Endothelial cell of umbilical vein (primary cell): ENCODE measurements around the gene PLA2G2D. TPM values are rescaled to one million over a fixed set of nuclear protein-coding genes. Genes with fewer than 3 reads are reported as not detected.
"Not testable (repeated sequence)": the region's sequence is repeated elsewhere in the genome, so short reads cannot be mapped to it uniquely, and the experiment has no call there.

Experiments
- BruUV-seq: library from RNA; stranded (reverse); fragments of 400-500 nt; replicated peaks from 2 replicates; lab custom pipeline; 2021; lab: Mats Ljungman, UMichigan
- CTCF ChIA-PET: fragments of 300-600, 350-600 bp; sonication (Branson Sonifier 250); formaldehyde crosslinking; loops from one replicate; lab custom pipeline; 2021; ENCODE audit warnings: antibody characterized with exemption, inconsistent platforms; lab: Charles Lee
- POLR2A ChIA-PET: fragments of 300-600, 350-600 bp; sonication (Branson Sonifier 250); formaldehyde crosslinking; loops from one replicate; lab custom pipeline; 2021; ENCODE audit warnings: antibody characterized with exemption, inconsistent platforms; lab: Charles Lee
- DNase-seq: peaks from one replicate; pipeline ENCODE4 v3.0.0-alpha.2; 2011; ENCODE audit warnings: low read depth, low spot score
- FAIRE-seq: peaks from 2 replicates; lab custom pipeline; 2011; peaks lifted over from hg19 to GRCh38; lab: Jason Lieb, UNC
- H2AFZ ChIP-seq: 2 replicates; pipeline ENCODE4 v1.6.0; 2012; ENCODE audit warnings: low read depth, low read length, control low read depth, inconsistent platforms
- H3K27ac ChIP-seq: 2 replicates; pipeline ENCODE4 v1.5.1; 2011; ENCODE audit warnings: low read depth, mild to moderate bottlenecking, control low read depth, low read length, moderate library complexity; ENCODE audit not compliant: insufficient read depth
- H3K27me3 ChIP-seq, 2 experiments: 2 replicates each; pipeline versions ENCODE4 v1.6.0 to v1.6.1; 2011; ENCODE audit warnings: low read length in 2 of 2, mixed read lengths in 1 of 2; ENCODE audit not compliant: control insufficient read depth in 2 of 2, insufficient read depth in 2 of 2
- H3K36me3 ChIP-seq, 2 experiments: 2 replicates in 1 of 2; 3 replicates in 1 of 2; pipeline ENCODE4 v1.5.1; 2011; ENCODE audit warnings: low read length in 2 of 2, mild to moderate bottlenecking in 1 of 2, moderate library complexity in 1 of 2; ENCODE audit not compliant: control insufficient read depth in 2 of 2, insufficient read depth in 2 of 2; ENCODE audit errors: extremely low read depth in 1 of 2
- H3K4me1 ChIP-seq: 3 replicates; pipeline ENCODE4 v1.5.1; 2011; ENCODE audit warnings: mild to moderate bottlenecking, low read length; ENCODE audit not compliant: control insufficient read depth, insufficient read depth; ENCODE audit errors: extremely low read depth
- H3K4me2 ChIP-seq: 2 replicates; pipeline ENCODE4 v1.6.1; 2011; ENCODE audit warnings: low read length, control low read depth, mixed read lengths; ENCODE audit not compliant: insufficient read depth
- H3K4me3 ChIP-seq, 3 experiments: fragments of 200-600 bp in 1 of 3; sonication (generic), shearing (Covaris generic) in 1 of 3; replicated peaks in 1 of 3; 2 replicates each; pipeline ENCODE4 v1.5.1; 2011 to 2016; ENCODE audit warnings: control low read depth in 3 of 3, low read length in 3 of 3, mild to moderate bottlenecking in 2 of 3, inconsistent platforms in 1 of 3, low read depth in 1 of 3, moderate library complexity in 1 of 3; ENCODE audit not compliant: insufficient read depth in 1 of 3
- H3K79me2 ChIP-seq: 2 replicates; pipeline ENCODE4 v1.6.0; 2012; ENCODE audit warnings: low read length, inconsistent platforms; ENCODE audit not compliant: control insufficient read depth, insufficient read depth
- H3K9ac ChIP-seq: replicated peaks from 2 replicates; pipeline ENCODE3; 2011; ENCODE audit warnings: low read length, control low read depth; ENCODE audit not compliant: insufficient read depth; ENCODE audit errors: extremely low read depth
- H3K9me1 ChIP-seq: replicated peaks from 3 replicates; pipeline ENCODE4 v1.6.0; 2011; ENCODE audit warnings: mild to moderate bottlenecking, low read length; ENCODE audit not compliant: control insufficient read depth, insufficient read depth; ENCODE audit errors: extremely low read depth
- H3K9me3 ChIP-seq: replicated peaks from 2 replicates; pipeline ENCODE4 v1.5.1; 2012; ENCODE audit warnings: low read length, inconsistent platforms; ENCODE audit not compliant: control insufficient read depth, insufficient read depth
- H4K20me1 ChIP-seq: replicated peaks from 2 replicates; pipeline ENCODE3; 2011; ENCODE audit warnings: mild to moderate bottlenecking, low read length; ENCODE audit not compliant: control insufficient read depth, insufficient read depth; ENCODE audit errors: extremely low read depth
- EZH2 ChIP-seq: IDR thresholded peaks from 2 replicates; pipeline ENCODE4 v1.6.1; 2012; ENCODE audit warnings: borderline replicate concordance, low read depth, mild to moderate bottlenecking, moderate library complexity, low read length, inconsistent platforms; ENCODE audit not compliant: severe bottlenecking
- FOS ChIP-seq: IDR thresholded peaks from 2 replicates; pipeline ENCODE4 v1.6.1; 2011; ENCODE audit warnings: mild to moderate bottlenecking, low read length, moderate library complexity, borderline replicate concordance; ENCODE audit not compliant: insufficient read depth
- GATA2 ChIP-seq: IDR thresholded peaks from 2 replicates; pipeline ENCODE4 v1.7.0; 2011; ENCODE audit warnings: low read depth, mild to moderate bottlenecking, moderate library complexity, mixed read lengths, low read length; ENCODE audit not compliant: insufficient read length, insufficient read depth
- JUN ChIP-seq: IDR thresholded peaks from 2 replicates; pipeline ENCODE4 v1.6.1; 2011; ENCODE audit warnings: borderline replicate concordance, low read depth; ENCODE audit not compliant: insufficient read length, insufficient read depth
- MYC ChIP-seq: IDR thresholded peaks from one replicate; pipeline ENCODE4 v1.6.1; 2011; ENCODE audit warnings: mild to moderate bottlenecking, low read depth, low read length
- POLR2A ChIP-seq: IDR thresholded peaks from 2 replicates; pipeline ENCODE4 v1.6.1; 2012; ENCODE audit warnings: low read depth, mild to moderate bottlenecking, control low read depth, low read length
- POLR2AphosphoS5 ChIP-seq: IDR thresholded peaks from 2 replicates; pipeline ENCODE4 v1.6.1; 2012; ENCODE audit warnings: low read depth, mild to moderate bottlenecking, control low read depth, low read length, moderate library complexity; ENCODE audit not compliant: insufficient read depth
- dilution Hi-C: fragments of 300-500 bp; cut with MboI; formaldehyde crosslinking; loops from one replicate; pipeline ENCODE4 v1.15.0; 2019; ENCODE audit warnings: low sequenced_read_pairs; ENCODE audit not compliant: extremely low pct_ligation_motif_present
- intact Hi-C: fragments of 100-400 bp; cut with micrococcal nuclease; formaldehyde crosslinking; loops from one replicate; pipeline ENCODE4 v1.10.0; 2022
- polyA plus RNA-seq, 4 experiments: library from polyadenylated mRNA; depleted of rRNA in 3 of 4; stranded (reverse) in 3 of 4; unstranded in 1 of 4; fragments of >200 nt; gene quantifications; 2 replicates each; pipeline versions ENCODE4 v1.2.1 to v1.2.3, GENCODE V29; 2011 to 2012; ENCODE audit warnings: missing spikeins in 1 of 4
- total RNA-seq: library from RNA; stranded (reverse); gene quantifications from 2 replicates; pipeline ENCODE4 v1.2.3, GENCODE V29; 2021
- TF ChIP-seq, protein P1 (sequence below), 2 donors: IDR thresholded peaks; 1 replicate in 1 of 2; 2 replicates in 1 of 2; pipeline ENCODE4 v1.5.1; 2011; ENCODE audit warnings: low read length in 2 of 2, mild to moderate bottlenecking in 2 of 2, moderate library complexity in 2 of 2, control low read depth in 1 of 2, inconsistent platforms in 1 of 2, low read depth in 1 of 2; ENCODE audit not compliant: insufficient read depth in 1 of 2; ENCODE audit errors: extremely low read depth in 1 of 2
- TF ChIP-seq, protein P2 (sequence below): IDR thresholded peaks from 2 replicates; pipeline ENCODE4 v1.6.1; 2011; ENCODE audit not compliant: insufficient read depth, insufficient read length

Gene PLA2G2D
- total and polyA plus RNA-seq, 2 donors (not counting 3 experiments of a cell fraction or from before 2014, with no cell fraction given): not detected

DNA sequence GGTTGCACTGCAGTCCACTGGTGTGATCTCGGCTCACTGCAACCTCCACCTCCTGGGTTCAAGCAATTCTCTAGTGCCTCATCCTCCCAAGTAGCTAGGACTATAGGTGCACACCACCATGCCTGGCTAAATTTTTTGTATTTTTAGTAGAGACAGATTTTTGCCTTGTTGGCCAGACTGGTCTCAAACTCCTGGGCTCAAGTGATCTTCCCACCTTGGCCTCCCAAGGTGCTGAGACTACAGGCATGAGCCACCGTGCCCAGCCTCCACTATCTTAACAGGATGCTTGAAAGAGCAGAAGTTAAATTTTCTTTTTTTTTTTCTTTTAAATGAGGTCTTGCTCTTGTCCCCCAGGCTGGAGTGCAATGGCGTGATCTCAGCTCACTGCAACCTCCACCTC, 11.2 kb upstream of the PLA2G2D start:
- H3K9ac ChIP-seq, H3K9me3 ChIP-seq, dilution Hi-C loops, FAIRE-seq, H3K9me1 ChIP-seq, BruUV-seq, H3K4me3 ChIP-seq, H3K4me2 ChIP-seq, H3K36me3 ChIP-seq, H3K27me3 ChIP-seq, H4K20me1 ChIP-seq, H3K79me2 ChIP-seq, H3K4me1 ChIP-seq, H3K27ac ChIP-seq, DNase-seq, intact Hi-C loops, POLR2A ChIA-PET, H2AFZ ChIP-seq: not testable (repeated sequence)
- CTCF ChIA-PET: interaction anchor here (1.2 kb wide), 1 partner anchor 16 kb away, joined by 3 read pairs; no protein-coding TSS in a partner anchor

DNA sequence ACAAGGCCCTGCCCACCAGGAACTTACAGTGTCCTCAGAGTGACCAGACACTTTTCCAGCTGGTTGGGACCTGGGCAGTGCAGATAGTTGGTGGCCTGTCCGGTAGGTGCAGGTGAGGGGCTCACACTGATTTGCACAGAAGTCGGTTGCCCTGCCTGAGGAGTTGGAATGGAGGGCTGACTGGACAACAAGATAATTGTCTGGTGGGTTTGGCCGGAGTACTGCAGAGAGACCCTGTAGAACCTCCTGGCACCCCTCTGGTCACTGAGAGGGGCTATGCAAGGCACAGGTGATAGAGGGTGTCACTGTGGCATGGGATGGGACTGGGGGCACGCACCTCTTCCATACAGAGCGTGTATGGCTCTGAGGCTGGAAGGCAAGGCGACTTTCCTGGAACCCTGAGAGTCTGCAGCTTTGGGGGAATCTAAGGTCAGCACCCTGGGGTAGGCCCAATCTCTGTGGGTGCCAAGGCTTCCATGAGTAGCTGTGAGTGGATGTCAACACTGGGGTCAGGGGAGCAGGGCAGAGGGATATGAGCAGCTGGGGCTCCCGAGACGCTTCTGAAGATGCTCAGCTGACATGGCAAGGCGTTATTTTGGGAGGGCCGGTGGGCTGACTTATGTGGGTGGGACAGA, 7.6 kb upstream of the PLA2G2D start:
- Histone ChIP-seq H3K9ac (no peak overlapping the region), H3K36me3 (no peaks in the 10 kb centered on the region), H3K4me1 (no peaks in the 10 kb centered on the region), H2AFZ (no peak overlapping the region), H3K79me2 (no peaks in the 10 kb centered on the region), H4K20me1 (no peaks in the 10 kb centered on the region), H3K27ac (no peak overlapping the region), H3K4me2 (no peak overlapping the region), H3K9me3 (no peaks in the 10 kb centered on the region), H3K27me3 (peaks cover 0 to 3% of the 10 kb centered on the region in 2 experiments), H3K4me3 (no peak overlapping the region), H3K9me1 (no peaks in the 10 kb centered on the region)
- intact Hi-C loops: no loop called here
- POLR2A ChIA-PET: no interaction called here
- no peak for DNase-seq
- dilution Hi-C loops: no loop called here
- CTCF ChIA-PET: interaction anchor here (1.3 kb wide), 1 partner anchor 25 kb away, joined by 3 read pairs; no protein-coding TSS in a partner anchor
- no peak for TF ChIP-seq POLR2A
- TF ChIP-seq MYC: no peak
- TF ChIP-seq EZH2: no peak
- TF ChIP-seq GATA2: no peak
- TF ChIP-seq JUN: no peak
- TF ChIP-seq, protein P1, sequence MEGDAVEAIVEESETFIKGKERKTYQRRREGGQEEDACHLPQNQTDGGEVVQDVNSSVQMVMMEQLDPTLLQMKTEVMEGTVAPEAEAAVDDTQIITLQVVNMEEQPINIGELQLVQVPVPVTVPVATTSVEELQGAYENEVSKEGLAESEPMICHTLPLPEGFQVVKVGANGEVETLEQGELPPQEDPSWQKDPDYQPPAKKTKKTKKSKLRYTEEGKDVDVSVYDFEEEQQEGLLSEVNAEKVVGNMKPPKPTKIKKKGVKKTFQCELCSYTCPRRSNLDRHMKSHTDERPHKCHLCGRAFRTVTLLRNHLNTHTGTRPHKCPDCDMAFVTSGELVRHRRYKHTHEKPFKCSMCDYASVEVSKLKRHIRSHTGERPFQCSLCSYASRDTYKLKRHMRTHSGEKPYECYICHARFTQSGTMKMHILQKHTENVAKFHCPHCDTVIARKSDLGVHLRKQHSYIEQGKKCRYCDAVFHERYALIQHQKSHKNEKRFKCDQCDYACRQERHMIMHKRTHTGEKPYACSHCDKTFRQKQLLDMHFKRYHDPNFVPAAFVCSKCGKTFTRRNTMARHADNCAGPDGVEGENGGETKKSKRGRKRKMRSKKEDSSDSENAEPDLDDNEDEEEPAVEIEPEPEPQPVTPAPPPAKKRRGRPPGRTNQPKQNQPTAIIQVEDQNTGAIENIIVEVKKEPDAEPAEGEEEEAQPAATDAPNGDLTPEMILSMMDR (IDR thresholded peaks at IDR 0.05; ENCODE audit: extremely low read depth in 1 of 2, insufficient read depth in 1 of 2, low read depth in 1 of 2, low read length in 2 of 2): no peak
- no peak for TF ChIP-seq FOS
- TF ChIP-seq, protein P2, sequence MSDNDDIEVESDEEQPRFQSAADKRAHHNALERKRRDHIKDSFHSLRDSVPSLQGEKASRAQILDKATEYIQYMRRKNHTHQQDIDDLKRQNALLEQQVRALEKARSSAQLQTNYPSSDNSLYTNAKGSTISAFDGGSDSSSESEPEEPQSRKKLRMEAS: no peak
- no peak for TF ChIP-seq POLR2AphosphoS5
- no peak for FAIRE-seq
- BruUV-seq: no TSS peak
